ENCODE results near the gene GJD3.
"Not testable (repeated sequence)": the region's sequence is repeated elsewhere in the genome, so short reads cannot be mapped to it uniquely, and the experiment has no call there.

Gene GJD3

GRCh38 chr17:40402668-40403067, 38.1 kb upstream of the GJD3 start:
- no peak for DNase-seq (ENCODE audit: extremely low read depth, low read depth)
- TF ChIP-seq CTCF (IDR thresholded peaks at IDR 0.05; ENCODE audit: low read depth, low read length) = no peak; the same call in none of the 2 replicates

- DNase-seq (ENCODE audit: extremely low read depth, low read depth) = peak; percentile 34
- peak; percentile 51 for TF ChIP-seq CTCF (IDR thresholded peaks at IDR 0.05; ENCODE audit: low read depth, low read length)
Observed at GRCh38 chr17:40399185-40399584, 34.6 kb upstream of the GJD3 start.

- not testable (repeated sequence) for DNase-seq (ENCODE audit: extremely low read depth, low read depth)
Observed at GRCh38 chr17:40386555-40386954, 22.0 kb upstream of the GJD3 start.

GRCh38 chr17:40382251-40382650, 17.7 kb upstream of the GJD3 start:
- no peak for DNase-seq (ENCODE audit: extremely low read depth, low read depth)
- TF ChIP-seq CTCF (IDR thresholded peaks at IDR 0.05; ENCODE audit: low read depth, low read length) = no peak

GRCh38 chr17:40378966-40379365, 14.4 kb upstream of the GJD3 start:
- DNase-seq (ENCODE audit: extremely low read depth, low read depth) = no peak
- no peak for TF ChIP-seq CTCF (IDR thresholded peaks at IDR 0.05; ENCODE audit: low read depth, low read length)

GRCh38 chr17:40377832-40378231, 13.3 kb upstream of the GJD3 start:
- no peak for DNase-seq (ENCODE audit: extremely low read depth, low read depth)
- no peak for TF ChIP-seq CTCF (IDR thresholded peaks at IDR 0.05; ENCODE audit: low read depth, low read length)

- DNase-seq (ENCODE audit: extremely low read depth, low read depth) = not testable (repeated sequence)
Observed at GRCh38 chr17:40376541-40376940, 12.0 kb upstream of the GJD3 start.

- not testable (repeated sequence) for DNase-seq (ENCODE audit: extremely low read depth, low read depth)
Observed at GRCh38 chr17:40375786-40376185, 11.2 kb upstream of the GJD3 start.

GRCh38 chr17:40374821-40375498, 10.4 kb upstream of the GJD3 start:
- DNase-seq (ENCODE audit: extremely low read depth, low read depth) = no peak
- TF ChIP-seq CTCF (IDR thresholded peaks at IDR 0.05; ENCODE audit: low read depth, low read length) = no peak
